ENCODE results near the gene TMEM248. TPM values are rescaled to one million over a fixed set of nuclear protein-coding genes. Genes with fewer than 3 reads are reported as not detected.

Gene TMEM248
- total and polyA plus RNA-seq, 10 of the 15 experiments (the other 5 are each of a cell fraction or from before 2014, with no cell fraction given) = 6.3 to 93.5 (median 64.9) TPM

DNA sequence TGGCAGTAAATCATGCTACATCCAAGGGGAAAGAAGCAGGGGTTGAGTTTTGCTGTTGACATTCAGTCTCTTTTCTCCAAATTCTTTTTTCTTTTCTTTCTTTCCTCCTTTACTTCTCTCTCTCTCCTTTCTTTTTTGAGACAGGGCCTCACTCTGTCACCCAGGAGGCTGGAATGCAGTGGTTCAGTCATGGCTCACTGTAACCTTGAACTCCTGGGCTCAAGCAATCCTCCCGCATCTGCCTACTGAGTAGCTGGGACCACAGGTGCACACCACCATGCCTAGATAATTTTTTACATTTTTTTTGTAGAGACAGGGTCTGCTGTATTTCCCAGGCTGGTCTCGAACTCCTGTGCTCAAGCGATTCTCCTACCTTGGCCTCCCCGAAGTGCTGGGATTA, 39.2 kb downstream of the TMEM248 start:
- BruUV-seq (replicated peaks) = no TSS peak
- DNase-seq (ENCODE audit: low read depth, low spot score) (no peak), ATAC-seq (no peak), FAIRE-seq (no peak)
- Histone ChIP-seq H4K20me1 (ENCODE audit: control insufficient read depth, insufficient read depth) (no peaks in the 10 kb centered on the region), H2AFZ (ENCODE audit: control insufficient read depth, low read depth, low read length) (no peak overlapping the region), H3K4me1 (ENCODE audit: control insufficient read depth, insufficient read depth, low read length) (no peaks in the 10 kb centered on the region), H3K79me2 (ENCODE audit: control insufficient read depth, insufficient read depth, low read length) (no peaks in the 10 kb centered on the region), H3K4me2 (ENCODE audit: control insufficient read depth, insufficient read depth) (no peak overlapping the region), H3K9ac (ENCODE audit: control insufficient read depth, insufficient read depth, low read length) (no peak overlapping the region), H3K4me3 (no peak overlapping the region), H3K27me3 (replicated peaks in 1 of 2; ENCODE audit: control insufficient read depth in 2 of 2, insufficient read depth in 2 of 2, low read length in 1 of 2) (no peaks in the 10 kb centered on the region), H3K36me3 (ENCODE audit: control insufficient read depth in 2 of 2, insufficient read depth in 2 of 2, low read length in 1 of 2) (peaks cover 10 to 17% of the 10 kb centered on the region in 2 experiments; a peak in 3 of 4 replicates), H3K9me3 (replicated peaks; ENCODE audit: control insufficient read depth, insufficient read depth, low read length) (no peaks in the 10 kb centered on the region), H3K27ac (ENCODE audit: control insufficient read depth, insufficient read depth) (no peak overlapping the region)
- in situ Hi-C loops (cut with MboI) (no loop called here), intact Hi-C loops (cut with micrococcal nuclease; ENCODE audit: unreplicated experiment) (no loop called here)
- POLR2A ChIA-PET = no interaction called here
- WGBS (ENCODE audit: insufficient coverage, insufficient replicate concordance, low lambda C conversion rate, missing lambda C conversion rate) = 100% methylated on average over 4 of the region's 4 CpGs
- SMC1A ChIA-PET (ENCODE audit: uncharacterized antibody, unreplicated experiment) = no interaction called here
- CTCF ChIA-PET = no interaction called here
- RAD21 ChIA-PET (ENCODE audit: unreplicated experiment) = no interaction called here
- TF ChIP-seq, protein P1, sequence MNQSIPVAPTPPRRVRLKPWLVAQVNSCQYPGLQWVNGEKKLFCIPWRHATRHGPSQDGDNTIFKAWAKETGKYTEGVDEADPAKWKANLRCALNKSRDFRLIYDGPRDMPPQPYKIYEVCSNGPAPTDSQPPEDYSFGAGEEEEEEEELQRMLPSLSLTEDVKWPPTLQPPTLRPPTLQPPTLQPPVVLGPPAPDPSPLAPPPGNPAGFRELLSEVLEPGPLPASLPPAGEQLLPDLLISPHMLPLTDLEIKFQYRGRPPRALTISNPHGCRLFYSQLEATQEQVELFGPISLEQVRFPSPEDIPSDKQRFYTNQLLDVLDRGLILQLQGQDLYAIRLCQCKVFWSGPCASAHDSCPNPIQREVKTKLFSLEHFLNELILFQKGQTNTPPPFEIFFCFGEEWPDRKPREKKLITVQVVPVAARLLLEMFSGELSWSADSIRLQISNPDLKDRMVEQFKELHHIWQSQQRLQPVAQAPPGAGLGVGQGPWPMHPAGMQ (IDR thresholded peaks at IDR 0.05; ENCODE audit: borderline replicate concordance) = no peak
- TF ChIP-seq TCF12 (IDR thresholded peaks at IDR 0.05; ENCODE audit: low read depth, low read length) (no peak), ZNF207 (IDR thresholded peaks at IDR 0.05; ENCODE audit: borderline replicate concordance) (no peak)
- TF ChIP-seq, protein P2, sequence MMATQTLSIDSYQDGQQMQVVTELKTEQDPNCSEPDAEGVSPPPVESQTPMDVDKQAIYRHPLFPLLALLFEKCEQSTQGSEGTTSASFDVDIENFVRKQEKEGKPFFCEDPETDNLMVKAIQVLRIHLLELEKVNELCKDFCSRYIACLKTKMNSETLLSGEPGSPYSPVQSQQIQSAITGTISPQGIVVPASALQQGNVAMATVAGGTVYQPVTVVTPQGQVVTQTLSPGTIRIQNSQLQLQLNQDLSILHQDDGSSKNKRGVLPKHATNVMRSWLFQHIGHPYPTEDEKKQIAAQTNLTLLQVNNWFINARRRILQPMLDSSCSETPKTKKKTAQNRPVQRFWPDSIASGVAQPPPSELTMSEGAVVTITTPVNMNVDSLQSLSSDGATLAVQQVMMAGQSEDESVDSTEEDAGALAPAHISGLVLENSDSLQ (IDR thresholded peaks at IDR 0.05) = no peak
- TF ChIP-seq, protein P3, sequence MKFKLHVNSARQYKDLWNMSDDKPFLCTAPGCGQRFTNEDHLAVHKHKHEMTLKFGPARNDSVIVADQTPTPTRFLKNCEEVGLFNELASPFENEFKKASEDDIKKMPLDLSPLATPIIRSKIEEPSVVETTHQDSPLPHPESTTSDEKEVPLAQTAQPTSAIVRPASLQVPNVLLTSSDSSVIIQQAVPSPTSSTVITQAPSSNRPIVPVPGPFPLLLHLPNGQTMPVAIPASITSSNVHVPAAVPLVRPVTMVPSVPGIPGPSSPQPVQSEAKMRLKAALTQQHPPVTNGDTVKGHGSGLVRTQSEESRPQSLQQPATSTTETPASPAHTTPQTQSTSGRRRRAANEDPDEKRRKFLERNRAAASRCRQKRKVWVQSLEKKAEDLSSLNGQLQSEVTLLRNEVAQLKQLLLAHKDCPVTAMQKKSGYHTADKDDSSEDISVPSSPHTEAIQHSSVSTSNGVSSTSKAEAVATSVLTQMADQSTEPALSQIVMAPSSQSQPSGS (IDR thresholded peaks at IDR 0.05; ENCODE audit: low read length) = no peak
- TF ChIP-seq, protein P4, sequence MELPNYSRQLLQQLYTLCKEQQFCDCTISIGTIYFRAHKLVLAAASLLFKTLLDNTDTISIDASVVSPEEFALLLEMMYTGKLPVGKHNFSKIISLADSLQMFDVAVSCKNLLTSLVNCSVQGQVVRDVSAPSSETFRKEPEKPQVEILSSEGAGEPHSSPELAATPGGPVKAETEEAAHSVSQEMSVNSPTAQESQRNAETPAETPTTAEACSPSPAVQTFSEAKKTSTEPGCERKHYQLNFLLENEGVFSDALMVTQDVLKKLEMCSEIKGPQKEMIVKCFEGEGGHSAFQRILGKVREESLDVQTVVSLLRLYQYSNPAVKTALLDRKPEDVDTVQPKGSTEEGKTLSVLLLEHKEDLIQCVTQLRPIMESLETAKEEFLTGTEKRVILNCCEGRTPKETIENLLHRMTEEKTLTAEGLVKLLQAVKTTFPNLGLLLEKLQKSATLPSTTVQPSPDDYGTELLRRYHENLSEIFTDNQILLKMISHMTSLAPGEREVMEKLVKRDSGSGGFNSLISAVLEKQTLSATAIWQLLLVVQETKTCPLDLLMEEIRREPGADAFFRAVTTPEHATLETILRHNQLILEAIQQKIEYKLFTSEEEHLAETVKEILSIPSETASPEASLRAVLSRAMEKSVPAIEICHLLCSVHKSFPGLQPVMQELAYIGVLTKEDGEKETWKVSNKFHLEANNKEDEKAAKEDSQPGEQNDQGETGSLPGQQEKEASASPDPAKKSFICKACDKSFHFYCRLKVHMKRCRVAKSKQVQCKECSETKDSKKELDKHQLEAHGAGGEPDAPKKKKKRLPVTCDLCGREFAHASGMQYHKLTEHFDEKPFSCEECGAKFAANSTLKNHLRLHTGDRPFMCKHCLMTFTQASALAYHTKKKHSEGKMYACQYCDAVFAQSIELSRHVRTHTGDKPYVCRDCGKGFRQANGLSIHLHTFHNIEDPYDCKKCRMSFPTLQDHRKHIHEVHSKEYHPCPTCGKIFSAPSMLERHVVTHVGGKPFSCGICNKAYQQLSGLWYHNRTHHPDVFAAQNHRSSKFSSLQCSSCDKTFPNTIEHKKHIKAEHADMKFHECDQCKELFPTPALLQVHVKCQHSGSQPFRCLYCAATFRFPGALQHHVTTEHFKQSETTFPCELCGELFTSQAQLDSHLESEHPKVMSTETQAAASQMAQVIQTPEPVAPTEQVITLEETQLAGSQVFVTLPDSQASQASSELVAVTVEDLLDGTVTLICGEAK (IDR thresholded peaks at IDR 0.05; ENCODE audit: borderline replicate concordance) = no peak
- TF ChIP-seq, protein P5, sequence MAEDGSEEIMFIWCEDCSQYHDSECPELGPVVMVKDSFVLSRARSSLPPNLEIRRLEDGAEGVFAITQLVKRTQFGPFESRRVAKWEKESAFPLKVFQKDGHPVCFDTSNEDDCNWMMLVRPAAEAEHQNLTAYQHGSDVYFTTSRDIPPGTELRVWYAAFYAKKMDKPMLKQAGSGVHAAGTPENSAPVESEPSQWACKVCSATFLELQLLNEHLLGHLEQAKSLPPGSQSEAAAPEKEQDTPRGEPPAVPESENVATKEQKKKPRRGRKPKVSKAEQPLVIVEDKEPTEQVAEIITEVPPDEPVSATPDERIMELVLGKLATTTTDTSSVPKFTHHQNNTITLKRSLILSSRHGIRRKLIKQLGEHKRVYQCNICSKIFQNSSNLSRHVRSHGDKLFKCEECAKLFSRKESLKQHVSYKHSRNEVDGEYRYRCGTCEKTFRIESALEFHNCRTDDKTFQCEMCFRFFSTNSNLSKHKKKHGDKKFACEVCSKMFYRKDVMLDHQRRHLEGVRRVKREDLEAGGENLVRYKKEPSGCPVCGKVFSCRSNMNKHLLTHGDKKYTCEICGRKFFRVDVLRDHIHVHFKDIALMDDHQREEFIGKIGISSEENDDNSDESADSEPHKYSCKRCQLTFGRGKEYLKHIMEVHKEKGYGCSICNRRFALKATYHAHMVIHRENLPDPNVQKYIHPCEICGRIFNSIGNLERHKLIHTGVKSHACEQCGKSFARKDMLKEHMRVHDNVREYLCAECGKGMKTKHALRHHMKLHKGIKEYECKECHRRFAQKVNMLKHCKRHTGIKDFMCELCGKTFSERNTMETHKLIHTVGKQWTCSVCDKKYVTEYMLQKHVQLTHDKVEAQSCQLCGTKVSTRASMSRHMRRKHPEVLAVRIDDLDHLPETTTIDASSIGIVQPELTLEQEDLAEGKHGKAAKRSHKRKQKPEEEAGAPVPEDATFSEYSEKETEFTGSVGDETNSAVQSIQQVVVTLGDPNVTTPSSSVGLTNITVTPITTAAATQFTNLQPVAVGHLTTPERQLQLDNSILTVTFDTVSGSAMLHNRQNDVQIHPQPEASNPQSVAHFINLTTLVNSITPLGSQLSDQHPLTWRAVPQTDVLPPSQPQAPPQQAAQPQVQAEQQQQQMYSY (CRISPR knock-in tag; IDR thresholded peaks at IDR 0.05) = no peak
- TF ChIP-seq, protein P6, sequence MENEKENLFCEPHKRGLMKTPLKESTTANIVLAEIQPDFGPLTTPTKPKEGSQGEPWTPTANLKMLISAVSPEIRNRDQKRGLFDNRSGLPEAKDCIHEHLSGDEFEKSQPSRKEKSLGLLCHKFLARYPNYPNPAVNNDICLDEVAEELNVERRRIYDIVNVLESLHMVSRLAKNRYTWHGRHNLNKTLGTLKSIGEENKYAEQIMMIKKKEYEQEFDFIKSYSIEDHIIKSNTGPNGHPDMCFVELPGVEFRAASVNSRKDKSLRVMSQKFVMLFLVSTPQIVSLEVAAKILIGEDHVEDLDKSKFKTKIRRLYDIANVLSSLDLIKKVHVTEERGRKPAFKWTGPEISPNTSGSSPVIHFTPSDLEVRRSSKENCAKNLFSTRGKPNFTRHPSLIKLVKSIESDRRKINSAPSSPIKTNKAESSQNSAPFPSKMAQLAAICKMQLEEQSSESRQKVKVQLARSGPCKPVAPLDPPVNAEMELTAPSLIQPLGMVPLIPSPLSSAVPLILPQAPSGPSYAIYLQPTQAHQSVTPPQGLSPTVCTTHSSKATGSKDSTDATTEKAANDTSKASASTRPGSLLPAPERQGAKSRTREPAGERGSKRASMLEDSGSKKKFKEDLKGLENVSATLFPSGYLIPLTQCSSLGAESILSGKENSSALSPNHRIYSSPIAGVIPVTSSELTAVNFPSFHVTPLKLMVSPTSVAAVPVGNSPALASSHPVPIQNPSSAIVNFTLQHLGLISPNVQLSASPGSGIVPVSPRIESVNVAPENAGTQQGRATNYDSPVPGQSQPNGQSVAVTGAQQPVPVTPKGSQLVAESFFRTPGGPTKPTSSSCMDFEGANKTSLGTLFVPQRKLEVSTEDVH (IDR thresholded peaks at IDR 0.05; ENCODE audit: low read depth, partially characterized antibody) = no peak

All from GM12878 (cell line).